ENCODE data around the gene TTLL7. TPM values are rescaled to one million over a fixed set of nuclear protein-coding genes. Genes with fewer than 3 reads are reported as not detected.
A peak's percentile ranks its signal among the peaks of the same experiment; 100 is the strongest.

Gene TTLL7
- total and polyA plus RNA-seq, 2 experiments from 2014 or later: 2.7 to 2.9 TPM

DNA sequence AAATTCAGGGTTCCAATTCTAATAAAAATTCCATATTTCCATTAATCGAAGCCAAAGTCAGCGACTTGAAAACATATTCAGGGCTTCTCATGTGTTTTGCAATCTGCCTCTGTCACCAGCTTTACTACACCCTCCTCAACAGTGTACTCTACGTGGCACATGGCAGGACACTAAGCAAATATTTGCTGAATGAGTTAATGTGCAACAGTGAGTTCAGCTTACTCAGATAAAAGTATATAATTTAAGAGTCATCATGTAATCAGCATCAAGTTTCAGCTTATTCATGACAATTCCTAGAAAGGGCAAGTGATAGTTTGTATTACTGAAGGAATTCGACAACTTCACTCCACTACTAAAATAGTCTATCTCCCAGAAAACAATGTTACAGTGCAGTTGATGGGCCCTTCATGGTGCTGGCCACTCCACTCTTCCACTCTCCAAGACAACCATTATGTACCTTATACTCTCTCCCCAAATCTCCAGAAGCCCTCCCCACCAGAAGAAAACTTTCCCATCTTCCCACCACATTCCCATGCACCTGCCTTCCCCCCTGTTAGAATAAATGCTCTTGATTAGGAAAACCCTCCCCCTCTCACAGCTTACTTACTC, 97.3 kb downstream of the TTLL7 start:
- TF ChIP-seq EZH2phosphoT487 (IDR thresholded peaks at IDR 0.05; ENCODE audit: insufficient read depth, low read depth) (no peak), EZH2 (IDR thresholded peaks at IDR 0.05; ENCODE audit: insufficient read depth, poor library complexity, severe bottlenecking) (no peak)
- Histone ChIP-seq H3K4me1 (ENCODE audit: insufficient read depth) (peaks cover 22% of the 10 kb centered on the region), H3K27me3 (replicated peaks; ENCODE audit: insufficient read depth) (no peaks in the 10 kb centered on the region), H3K9me3 (ENCODE audit: low read depth) (no peaks in the 10 kb centered on the region), H3K9ac (no peak overlapping the region), H3K4me3 (no peak overlapping the region), H4K20me1 (ENCODE audit: insufficient read depth) (no peaks in the 10 kb centered on the region), H3K79me2 (ENCODE audit: insufficient read depth) (no peaks in the 10 kb centered on the region), H2AFZ (no peak overlapping the region), H3K27ac (peak overlapping the region; percentile 20), H3F3A (ENCODE audit: insufficient read depth) (peaks cover 13% of the 10 kb centered on the region; the same call in 1 of the 2 replicates), H3K4me2 (ENCODE audit: unreplicated experiment) (peak overlapping the region; percentile 15), H3K36me3 (ENCODE audit: low read depth) (no peaks in the 10 kb centered on the region), H3K9me2 (ENCODE audit: insufficient read depth) (no peaks in the 10 kb centered on the region)
- in situ Hi-C loops (cut with MboI): loop anchor here (25.0 kb wide), 1 partner anchor 711 kb away; no protein-coding TSS in a partner anchor
- WGBS, 2 experiments (ENCODE audit: low coverage in 1 of 2, low lambda C conversion rate in 2 of 2, missing lambda C conversion rate in 2 of 2): 39 to 46% methylated on average over 4 of the region's 4 CpGs
- DNase-seq: peak; percentile 92

DNA sequence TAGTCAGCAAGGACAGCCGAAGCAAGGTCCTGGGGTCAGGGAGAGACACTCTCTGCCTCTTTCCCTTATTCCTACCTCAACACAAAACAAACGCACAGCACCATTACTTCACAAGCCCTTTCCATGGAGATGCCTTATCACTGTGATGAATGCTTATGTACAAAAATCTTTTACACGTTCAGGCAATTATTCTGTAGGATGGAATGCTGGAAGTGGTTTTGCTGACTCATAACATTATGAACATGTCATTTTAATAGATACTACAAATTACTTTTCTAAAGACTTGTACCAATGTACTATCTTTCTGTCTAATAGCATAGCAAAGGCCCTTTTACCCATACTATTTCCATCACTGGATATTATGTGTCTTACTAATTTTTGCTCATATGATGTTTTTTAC, 98.4 kb downstream of the TTLL7 start:
- in situ Hi-C loops (cut with MboI): loop anchor here (25.0 kb wide), 1 partner anchor 712 kb away; no protein-coding TSS in a partner anchor
- TF ChIP-seq EZH2 (IDR thresholded peaks at IDR 0.05; ENCODE audit: insufficient read depth, poor library complexity, severe bottlenecking) (no peak), EZH2phosphoT487 (IDR thresholded peaks at IDR 0.05; ENCODE audit: insufficient read depth, low read depth) (no peak)
- Histone ChIP-seq H3K9me2 (ENCODE audit: insufficient read depth) (no peaks in the 10 kb centered on the region), H3K36me3 (ENCODE audit: low read depth) (no peaks in the 10 kb centered on the region), H3K27me3 (replicated peaks; ENCODE audit: insufficient read depth) (no peaks in the 10 kb centered on the region), H3F3A (ENCODE audit: insufficient read depth) (peaks cover 13% of the 10 kb centered on the region; the same call in 1 of the 2 replicates), H3K79me2 (ENCODE audit: insufficient read depth) (no peaks in the 10 kb centered on the region), H3K4me1 (ENCODE audit: insufficient read depth) (peaks cover 22% of the 10 kb centered on the region), H4K20me1 (ENCODE audit: insufficient read depth) (no peaks in the 10 kb centered on the region), H3K9ac (no peak overlapping the region), H3K4me3 (no peak overlapping the region), H3K9me3 (ENCODE audit: low read depth) (no peaks in the 10 kb centered on the region), H3K27ac (no peak overlapping the region), H2AFZ (no peak overlapping the region), H3K4me2 (ENCODE audit: unreplicated experiment) (no peak overlapping the region)
- WGBS, 2 experiments (ENCODE audit: low coverage in 1 of 2, low lambda C conversion rate in 2 of 2, missing lambda C conversion rate in 2 of 2): 34 to 42% methylated on average over 3 of the region's 3 CpGs
- peak; percentile 53 for DNase-seq

- H3K4me3 ChIP-seq: no peak overlapping the region
- no peaks in the 10 kb centered on the region for H3K9me2 ChIP-seq (ENCODE audit: insufficient read depth)
- H3K4me2 ChIP-seq (ENCODE audit: unreplicated experiment): no peak overlapping the region
- H2AFZ ChIP-seq: no peak overlapping the region
- no peak for DNase-seq
- H3K9me3 ChIP-seq (ENCODE audit: low read depth): no peaks in the 10 kb centered on the region
- no peak overlapping the region for H3K9ac ChIP-seq
- no peaks in the 10 kb centered on the region for H4K20me1 ChIP-seq (ENCODE audit: insufficient read depth)
- no peak overlapping the region for H3K27ac ChIP-seq
- no peaks in the 10 kb centered on the region for H3K79me2 ChIP-seq (ENCODE audit: insufficient read depth)
- TF ChIP-seq EZH2 (IDR thresholded peaks at IDR 0.05; ENCODE audit: insufficient read depth, poor library complexity, severe bottlenecking) (no peak), EZH2phosphoT487 (IDR thresholded peaks at IDR 0.05; ENCODE audit: insufficient read depth, low read depth) (no peak)
- peaks cover 22% of the 10 kb centered on the region for H3K4me1 ChIP-seq (ENCODE audit: insufficient read depth)
- H3K36me3 ChIP-seq (ENCODE audit: low read depth): no peaks in the 10 kb centered on the region
- in situ Hi-C loops (cut with MboI): no loop called here
- peaks cover 13% of the 10 kb centered on the region; the same call in 1 of the 2 replicates for H3F3A ChIP-seq (ENCODE audit: insufficient read depth)
- H3K27me3 ChIP-seq (replicated peaks; ENCODE audit: insufficient read depth): no peaks in the 10 kb centered on the region
- 93 to 100% methylated on average over 2 of the region's 2 CpGs for WGBS, 2 experiments (ENCODE audit: low coverage in 1 of 2, low lambda C conversion rate in 2 of 2, missing lambda C conversion rate in 2 of 2)
Measured at GRCh38 chr1:83897516-83897915, 101.4 kb downstream of the TTLL7 start.

DNA sequence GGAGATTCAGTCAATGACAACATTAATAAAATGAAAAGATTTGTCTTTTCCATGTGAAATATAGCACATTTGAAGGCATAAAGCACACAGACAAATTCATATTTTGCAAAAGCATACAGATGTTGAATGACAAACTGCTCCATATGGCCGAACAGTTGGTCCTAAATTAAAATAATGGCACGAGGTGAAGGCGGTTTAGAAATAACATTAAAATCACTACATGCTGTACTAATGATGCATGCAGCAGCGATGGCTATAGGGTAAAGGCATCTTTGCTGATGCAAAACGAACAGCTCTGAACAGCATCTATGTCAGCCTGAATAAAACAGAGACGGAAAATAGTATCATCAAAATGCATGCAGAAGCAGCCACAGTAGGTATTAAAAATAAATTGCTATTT, 102.6 kb downstream of the TTLL7 start:
- Histone ChIP-seq H2AFZ (no peak overlapping the region), H3K27me3 (replicated peaks; ENCODE audit: insufficient read depth) (no peaks in the 10 kb centered on the region), H3K27ac (no peak overlapping the region), H3K9ac (no peak overlapping the region), H3K9me3 (ENCODE audit: low read depth) (no peaks in the 10 kb centered on the region), H3K4me1 (ENCODE audit: insufficient read depth) (peaks cover 12% of the 10 kb centered on the region), H3F3A (ENCODE audit: insufficient read depth) (peaks cover 10% of the 10 kb centered on the region; the same call in 1 of the 2 replicates), H3K4me3 (no peak overlapping the region), H3K9me2 (ENCODE audit: insufficient read depth) (no peaks in the 10 kb centered on the region), H3K36me3 (ENCODE audit: low read depth) (no peaks in the 10 kb centered on the region), H4K20me1 (ENCODE audit: insufficient read depth) (no peaks in the 10 kb centered on the region), H3K4me2 (ENCODE audit: unreplicated experiment) (no peak overlapping the region), H3K79me2 (ENCODE audit: insufficient read depth) (no peaks in the 10 kb centered on the region)
- no peak for TF ChIP-seq EZH2 (IDR thresholded peaks at IDR 0.05; ENCODE audit: insufficient read depth, poor library complexity, severe bottlenecking)
- no peak for TF ChIP-seq EZH2phosphoT487 (IDR thresholded peaks at IDR 0.05; ENCODE audit: insufficient read depth, low read depth)
- in situ Hi-C loops (cut with MboI): no loop called here
- WGBS, 2 experiments (ENCODE audit: low coverage in 1 of 2, low lambda C conversion rate in 2 of 2, missing lambda C conversion rate in 2 of 2): 73 to 77% methylated on average over 6 of the region's 6 CpGs
- DNase-seq: no peak
